Raji (cell line): ENCODE data around the gene DMRT1.

Source experiments
- POLR2A ChIP-seq: IDR thresholded peaks from 2 replicates; pipeline ENCODE4 v1.6.1; 2011; ENCODE audit warnings: low read depth, low read length, control low read depth; ENCODE audit not compliant: insufficient read depth

Gene DMRT1

GRCh38 chr9:942805-943580 lies 101.5 kb downstream of the DMRT1 start:
- no peak for TF ChIP-seq POLR2A

- TF ChIP-seq POLR2A, result no peak
Measured at GRCh38 chr9:947985-948384, 106.5 kb downstream of the DMRT1 start.

- no peak for TF ChIP-seq POLR2A
Measured at GRCh38 chr9:948497-948896, 107.0 kb downstream of the DMRT1 start.

- TF ChIP-seq POLR2A, result no peak
Measured at GRCh38 chr9:950139-950538, 108.6 kb downstream of the DMRT1 start.

GRCh38 chr9:952546-952945 lies 111.0 kb downstream of the DMRT1 start:
- no peak for TF ChIP-seq POLR2A

- no peak for TF ChIP-seq POLR2A
Measured at GRCh38 chr9:959105-959504, 117.6 kb downstream of the DMRT1 start.

- no peak for TF ChIP-seq POLR2A
Measured at GRCh38 chr9:959914-960313, 118.4 kb downstream of the DMRT1 start.

GRCh38 chr9:962023-962422 lies 120.5 kb downstream of the DMRT1 start:
- no peak for TF ChIP-seq POLR2A

GRCh38 chr9:965497-965896 lies 124.0 kb downstream of the DMRT1 start:
- TF ChIP-seq POLR2A, result no peak

GRCh38 chr9:966870-967269 lies 125.4 kb downstream of the DMRT1 start:
- TF ChIP-seq POLR2A, result no peak

- TF ChIP-seq POLR2A, result peak; percentile 51; the same call in 1 of the 2 replicates
Measured at GRCh38 chr9:967436-967835, 125.9 kb downstream of the DMRT1 start.

GRCh38 chr9:967903-968641 lies 126.6 kb downstream of the DMRT1 start:
- no peak for TF ChIP-seq POLR2A

- TF ChIP-seq POLR2A, result no peak
Measured at GRCh38 chr9:969310-970150, 128.0 kb downstream of the DMRT1 start.

GRCh38 chr9:970151-970996 lies 128.9 kb downstream of the DMRT1 start:
- TF ChIP-seq POLR2A, result no peak
